Measurements from ENCODE around the gene RPS16.

GRCh38 chr19:39432677-39433025, 3.1 kb downstream of the RPS16 start:
- no peak for TF ChIP-seq CTCF (IDR thresholded peaks at IDR 0.05; ENCODE audit: poor library complexity)
- no peak for TF ChIP-seq EZH2phosphoT487 (IDR thresholded peaks at IDR 0.05; ENCODE audit: low read depth, severe bottlenecking, unreplicated experiment)
- no peak for TF ChIP-seq EZH2 (IDR thresholded peaks at IDR 0.05; ENCODE audit: borderline replicate concordance)

Data from hepatocyte (in vitro differentiated cells).